ENCODE measurements around the gene HRCT1.
"Not testable (repeated sequence)": the region's sequence is repeated elsewhere in the genome, so short reads cannot be mapped to it uniquely, and the experiment has no call there.

- not testable (repeated sequence) for TF ChIP-seq MAX (IDR thresholded peaks at IDR 0.05); SRF (IDR thresholded peaks at IDR 0.05; ENCODE audit: low read depth)
- TF ChIP-seq, protein P1, sequence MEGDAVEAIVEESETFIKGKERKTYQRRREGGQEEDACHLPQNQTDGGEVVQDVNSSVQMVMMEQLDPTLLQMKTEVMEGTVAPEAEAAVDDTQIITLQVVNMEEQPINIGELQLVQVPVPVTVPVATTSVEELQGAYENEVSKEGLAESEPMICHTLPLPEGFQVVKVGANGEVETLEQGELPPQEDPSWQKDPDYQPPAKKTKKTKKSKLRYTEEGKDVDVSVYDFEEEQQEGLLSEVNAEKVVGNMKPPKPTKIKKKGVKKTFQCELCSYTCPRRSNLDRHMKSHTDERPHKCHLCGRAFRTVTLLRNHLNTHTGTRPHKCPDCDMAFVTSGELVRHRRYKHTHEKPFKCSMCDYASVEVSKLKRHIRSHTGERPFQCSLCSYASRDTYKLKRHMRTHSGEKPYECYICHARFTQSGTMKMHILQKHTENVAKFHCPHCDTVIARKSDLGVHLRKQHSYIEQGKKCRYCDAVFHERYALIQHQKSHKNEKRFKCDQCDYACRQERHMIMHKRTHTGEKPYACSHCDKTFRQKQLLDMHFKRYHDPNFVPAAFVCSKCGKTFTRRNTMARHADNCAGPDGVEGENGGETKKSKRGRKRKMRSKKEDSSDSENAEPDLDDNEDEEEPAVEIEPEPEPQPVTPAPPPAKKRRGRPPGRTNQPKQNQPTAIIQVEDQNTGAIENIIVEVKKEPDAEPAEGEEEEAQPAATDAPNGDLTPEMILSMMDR (IDR thresholded peaks at IDR 0.05 in 2 of 3, conservative IDR thresholded peaks at IDR 0.05 in 1 of 3; ENCODE audit: borderline replicate concordance in 1 of 3, insufficient read depth in 1 of 3, low read depth in 2 of 3, low read length in 2 of 3): not testable (repeated sequence)
- TF ChIP-seq, protein P2, sequence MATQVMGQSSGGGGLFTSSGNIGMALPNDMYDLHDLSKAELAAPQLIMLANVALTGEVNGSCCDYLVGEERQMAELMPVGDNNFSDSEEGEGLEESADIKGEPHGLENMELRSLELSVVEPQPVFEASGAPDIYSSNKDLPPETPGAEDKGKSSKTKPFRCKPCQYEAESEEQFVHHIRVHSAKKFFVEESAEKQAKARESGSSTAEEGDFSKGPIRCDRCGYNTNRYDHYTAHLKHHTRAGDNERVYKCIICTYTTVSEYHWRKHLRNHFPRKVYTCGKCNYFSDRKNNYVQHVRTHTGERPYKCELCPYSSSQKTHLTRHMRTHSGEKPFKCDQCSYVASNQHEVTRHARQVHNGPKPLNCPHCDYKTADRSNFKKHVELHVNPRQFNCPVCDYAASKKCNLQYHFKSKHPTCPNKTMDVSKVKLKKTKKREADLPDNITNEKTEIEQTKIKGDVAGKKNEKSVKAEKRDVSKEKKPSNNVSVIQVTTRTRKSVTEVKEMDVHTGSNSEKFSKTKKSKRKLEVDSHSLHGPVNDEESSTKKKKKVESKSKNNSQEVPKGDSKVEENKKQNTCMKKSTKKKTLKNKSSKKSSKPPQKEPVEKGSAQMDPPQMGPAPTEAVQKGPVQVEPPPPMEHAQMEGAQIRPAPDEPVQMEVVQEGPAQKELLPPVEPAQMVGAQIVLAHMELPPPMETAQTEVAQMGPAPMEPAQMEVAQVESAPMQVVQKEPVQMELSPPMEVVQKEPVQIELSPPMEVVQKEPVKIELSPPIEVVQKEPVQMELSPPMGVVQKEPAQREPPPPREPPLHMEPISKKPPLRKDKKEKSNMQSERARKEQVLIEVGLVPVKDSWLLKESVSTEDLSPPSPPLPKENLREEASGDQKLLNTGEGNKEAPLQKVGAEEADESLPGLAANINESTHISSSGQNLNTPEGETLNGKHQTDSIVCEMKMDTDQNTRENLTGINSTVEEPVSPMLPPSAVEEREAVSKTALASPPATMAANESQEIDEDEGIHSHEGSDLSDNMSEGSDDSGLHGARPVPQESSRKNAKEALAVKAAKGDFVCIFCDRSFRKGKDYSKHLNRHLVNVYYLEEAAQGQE (IDR thresholded peaks at IDR 0.05; ENCODE audit: low read depth): not testable (repeated sequence)
Observed at GRCh38 chr9:35897376-35898099, 8.5 kb upstream of the HRCT1 start.

Data from HCT116 (cell line).